GM12875 (cell line): ENCODE measurements around the gene OR4F6.

Experiments
- H3K4me3 ChIP-seq: one replicate; pipeline ENCODE4 v1.5.1; 2011; ENCODE audit warnings: low read depth, low read length, control low read depth
- CTCF ChIP-seq: IDR thresholded peaks from 2 replicates; pipeline ENCODE4 v1.5.1; 2011; ENCODE audit warnings: low read depth, mild to moderate bottlenecking, control low read depth, inconsistent platforms, low read length, moderate library complexity, borderline replicate concordance; ENCODE audit not compliant: insufficient read depth

Gene OR4F6

DNA sequence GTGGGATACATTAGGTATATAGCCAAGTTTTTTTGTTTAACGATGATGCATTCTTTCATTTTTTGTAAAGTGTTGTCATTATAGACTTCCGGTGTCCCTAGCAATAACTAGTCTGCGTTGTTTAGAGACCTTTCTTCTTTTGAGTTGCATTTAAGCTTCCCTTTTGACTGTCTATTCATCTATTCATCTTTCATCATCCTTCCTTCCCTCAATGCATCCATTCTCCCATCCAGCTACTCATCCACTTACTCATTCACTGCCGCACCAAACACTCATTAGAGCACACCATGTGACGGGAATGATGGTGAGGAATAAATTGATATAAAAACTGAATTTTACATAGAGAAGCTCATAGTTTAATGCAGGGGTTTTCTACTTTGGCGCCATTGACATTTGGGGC lies 41.6 kb downstream of the OR4F6 start:
- no peak for TF ChIP-seq CTCF
- H3K4me3 ChIP-seq = no peak overlapping the region

- no peak for TF ChIP-seq CTCF
- H3K4me3 ChIP-seq = no peak overlapping the region
Observed at GRCh38 chr15:101852356-101852755, 49.0 kb downstream of the OR4F6 start.
